Measurements from ENCODE around the gene PHF1. TPM values are rescaled to one million over a fixed set of nuclear protein-coding genes. Genes with fewer than 3 reads are reported as not detected.

Gene PHF1
- total RNA-seq, 2 experiments from 2014 or later = 31.0 to 32.3 TPM

DNA sequence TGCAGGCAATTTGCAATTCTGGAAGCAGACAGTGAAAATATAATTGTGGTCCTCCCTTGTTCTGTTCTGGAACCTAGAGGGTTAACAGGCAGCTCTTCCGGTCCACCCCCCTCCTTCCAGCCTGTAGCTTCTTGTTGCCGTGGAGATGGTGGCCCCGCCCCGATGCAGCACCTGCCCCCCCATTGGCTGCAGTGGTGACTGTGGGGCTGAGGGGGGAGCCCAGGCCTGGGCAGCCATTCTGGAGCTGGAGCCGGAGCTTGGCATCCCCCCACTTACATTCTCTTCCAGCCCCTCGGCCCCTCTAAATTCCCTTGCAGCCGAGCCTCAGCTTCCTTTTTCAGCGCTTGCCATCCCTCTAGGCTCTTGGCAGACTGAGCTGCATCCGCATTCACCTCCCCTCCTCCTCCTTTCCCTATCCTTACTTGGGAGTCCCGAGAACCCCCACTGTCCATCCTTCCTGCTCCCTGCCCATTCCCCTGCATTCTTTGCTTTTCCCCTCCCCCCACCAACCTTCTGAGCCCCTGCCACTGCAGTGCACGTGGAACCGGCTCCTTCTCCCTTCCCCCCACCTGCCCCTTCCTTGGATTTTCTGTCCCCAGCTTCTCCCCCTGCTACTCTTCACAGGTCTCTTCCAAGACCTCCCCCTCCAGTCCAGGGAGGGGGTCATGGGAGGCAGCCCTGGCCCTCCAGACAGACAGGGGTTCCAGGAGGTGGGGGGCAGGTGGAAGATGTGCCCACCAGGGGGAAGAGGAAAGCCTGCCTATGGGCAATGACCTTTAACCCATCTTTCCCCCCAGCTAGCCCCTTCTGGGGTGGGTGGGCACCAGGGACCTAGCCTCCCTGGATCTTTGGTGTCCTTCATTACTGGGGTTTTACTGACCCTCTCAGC lies 20.4 kb downstream of the PHF1 start:
- Mint-ChIP-seq H3K9me3 (no peaks in the 10 kb centered on the region), H3K36me3 (ENCODE audit: low read depth) (peaks cover 13% of the 10 kb centered on the region), H3K27me3 (ENCODE audit: low read depth) (no peaks in the 10 kb centered on the region), H3K4me1 (ENCODE audit: low read depth) (peaks cover 60% of the 10 kb centered on the region), H3K27ac (peak overlapping the region; percentile 64), H3K4me3 (peak overlapping the region; percentile 67)
- peak; percentile 86 for DNase-seq
- intact Hi-C loops (cut with micrococcal nuclease) = loop anchor here (1.0 to 2.0 kb wide), 3 partner anchors 14 to 140 kb away; partner anchors contain the start of gene ZBTB9
- CTCF ChIA-PET = interaction anchor here (0.5 to 2.2 kb wide), 5 partner anchors 12 to 118 kb away, joined by 3 to 7 read pairs (median 3); partner anchors contain the start of genes CUTA and TAPBP

- DNase-seq = no peak
- H3K27ac Mint-ChIP-seq = no peak overlapping the region
- CTCF ChIA-PET = no interaction called here
Observed at GRCh38 chr6:33431880-33432541, 21.2 kb downstream of the PHF1 start.

GRCh38 chr6:33432546-33432945 lies 21.7 kb downstream of the PHF1 start:
- Mint-ChIP-seq H3K9me3 (no peaks in the 10 kb centered on the region), H3K36me3 (ENCODE audit: low read depth) (peaks cover 17% of the 10 kb centered on the region), H3K27ac (no peak overlapping the region), H3K27me3 (ENCODE audit: low read depth) (no peaks in the 10 kb centered on the region), H3K4me3 (peak overlapping the region; percentile 42), H3K4me1 (ENCODE audit: low read depth) (peaks cover 49% of the 10 kb centered on the region)
- intact Hi-C loops (cut with micrococcal nuclease) = no loop called here
- CTCF ChIA-PET = no interaction called here
- no peak for DNase-seq

More at GRCh38 chr6:33431880-33432541, 21.2 kb downstream of the PHF1 start:
- intact Hi-C loops (cut with micrococcal nuclease) = loop anchor here (1.0 to 2.0 kb wide), 3 partner anchors 15 to 139 kb away; partner anchors contain the start of gene ZBTB9
- Mint-ChIP-seq H3K27me3 (ENCODE audit: low read depth) (no peaks in the 10 kb centered on the region), H3K4me1 (ENCODE audit: low read depth) (peaks cover 55% of the 10 kb centered on the region), H3K36me3 (ENCODE audit: low read depth) (peaks cover 15% of the 10 kb centered on the region), H3K9me3 (no peaks in the 10 kb centered on the region), H3K4me3 (peak overlapping the region; percentile 42)

DNA sequence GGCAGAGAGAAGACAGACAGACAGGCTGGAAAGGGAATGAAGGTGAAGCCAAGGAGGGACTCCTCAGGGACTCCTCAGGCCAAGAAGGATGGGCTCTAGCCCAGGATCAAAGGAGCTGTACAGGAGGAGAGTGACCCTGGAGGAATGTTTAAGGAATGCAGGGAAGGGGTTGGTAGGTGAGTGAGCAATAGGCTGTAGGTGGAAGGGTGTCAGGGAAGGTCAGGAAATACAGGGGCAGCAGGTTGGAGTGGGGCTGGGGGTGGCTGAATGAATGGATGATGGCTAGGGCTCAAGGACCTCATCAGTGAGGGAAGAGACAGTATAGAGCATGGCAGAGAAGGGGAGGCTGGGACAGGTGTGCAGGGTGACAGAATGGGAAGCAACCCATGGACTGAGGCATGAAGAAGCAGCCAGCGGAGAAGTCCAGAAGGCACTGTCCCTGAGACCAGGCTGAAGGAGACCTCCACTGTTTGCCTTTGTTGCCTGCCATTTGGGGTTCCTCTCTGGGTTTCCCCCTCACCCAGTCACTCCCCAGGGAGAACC lies 22.3 kb downstream of the PHF1 start:
- intact Hi-C loops (cut with micrococcal nuclease) = no loop called here

GRCh38 chr6:33433544-33434191 lies 22.9 kb downstream of the PHF1 start:
- Mint-ChIP-seq H3K4me3 (no peak overlapping the region), H3K27ac (no peak overlapping the region), H3K27me3 (ENCODE audit: low read depth) (no peaks in the 10 kb centered on the region), H3K36me3 (ENCODE audit: low read depth) (peaks cover 21% of the 10 kb centered on the region), H3K9me3 (no peaks in the 10 kb centered on the region), H3K4me1 (ENCODE audit: low read depth) (peaks cover 44% of the 10 kb centered on the region)
- intact Hi-C loops (cut with micrococcal nuclease) = no loop called here
- DNase-seq = no peak
- CTCF ChIA-PET = interaction anchor here (0.6 kb wide), 1 partner anchor 124 kb away, joined by 3 read pairs; no protein-coding TSS in a partner anchor

More for the DNA sequence above, 22.3 kb downstream of the PHF1 start:
- Mint-ChIP-seq H3K9me3 (no peaks in the 10 kb centered on the region), H3K27me3 (ENCODE audit: low read depth) (no peaks in the 10 kb centered on the region), H3K36me3 (ENCODE audit: low read depth) (peaks cover 17% of the 10 kb centered on the region), H3K4me1 (ENCODE audit: low read depth) (peaks cover 48% of the 10 kb centered on the region), H3K27ac (no peak overlapping the region), H3K4me3 (peak overlapping the region; percentile 20)
- no peak for DNase-seq
- CTCF ChIA-PET = no interaction called here

- Mint-ChIP-seq H3K36me3 (ENCODE audit: low read depth) (peaks cover 24% of the 10 kb centered on the region), H3K9me3 (no peaks in the 10 kb centered on the region), H3K4me3 (no peak overlapping the region), H3K27me3 (ENCODE audit: low read depth) (no peaks in the 10 kb centered on the region), H3K4me1 (ENCODE audit: low read depth) (peaks cover 31% of the 10 kb centered on the region), H3K27ac (no peak overlapping the region)
- CTCF ChIA-PET = no interaction called here
- intact Hi-C loops (cut with micrococcal nuclease) = no loop called here
- no peak for DNase-seq
Observed at GRCh38 chr6:33434961-33435360, 24.1 kb downstream of the PHF1 start.

DNA sequence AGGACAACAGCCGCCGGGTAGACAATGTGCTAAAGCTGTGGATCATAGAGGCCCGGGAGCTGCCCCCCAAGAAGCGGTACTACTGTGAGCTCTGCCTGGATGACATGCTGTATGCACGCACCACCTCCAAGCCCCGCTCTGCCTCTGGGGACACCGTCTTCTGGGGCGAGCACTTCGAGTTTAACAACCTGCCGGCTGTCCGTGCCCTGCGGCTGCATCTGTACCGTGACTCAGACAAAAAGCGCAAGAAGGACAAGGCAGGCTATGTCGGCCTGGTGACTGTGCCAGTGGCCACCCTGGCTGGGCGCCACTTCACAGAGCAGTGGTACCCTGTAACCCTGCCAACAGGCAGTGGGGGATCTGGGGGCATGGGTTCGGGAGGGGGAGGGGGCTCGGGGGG lies 26.9 kb downstream of the PHF1 start:
- intact Hi-C loops (cut with micrococcal nuclease) = no loop called here
- Mint-ChIP-seq H3K36me3 (ENCODE audit: low read depth) (peaks cover 23% of the 10 kb centered on the region), H3K9me3 (no peaks in the 10 kb centered on the region), H3K27ac (no peak overlapping the region), H3K27me3 (ENCODE audit: low read depth) (no peaks in the 10 kb centered on the region), H3K4me1 (ENCODE audit: low read depth) (peaks cover 5% of the 10 kb centered on the region), H3K4me3 (no peak overlapping the region)
- CTCF ChIA-PET = interaction anchor here (1.5 kb wide), 1 partner anchor 95 kb away, joined by 4 read pairs; no protein-coding TSS in a partner anchor
- DNase-seq = no peak

DNA sequence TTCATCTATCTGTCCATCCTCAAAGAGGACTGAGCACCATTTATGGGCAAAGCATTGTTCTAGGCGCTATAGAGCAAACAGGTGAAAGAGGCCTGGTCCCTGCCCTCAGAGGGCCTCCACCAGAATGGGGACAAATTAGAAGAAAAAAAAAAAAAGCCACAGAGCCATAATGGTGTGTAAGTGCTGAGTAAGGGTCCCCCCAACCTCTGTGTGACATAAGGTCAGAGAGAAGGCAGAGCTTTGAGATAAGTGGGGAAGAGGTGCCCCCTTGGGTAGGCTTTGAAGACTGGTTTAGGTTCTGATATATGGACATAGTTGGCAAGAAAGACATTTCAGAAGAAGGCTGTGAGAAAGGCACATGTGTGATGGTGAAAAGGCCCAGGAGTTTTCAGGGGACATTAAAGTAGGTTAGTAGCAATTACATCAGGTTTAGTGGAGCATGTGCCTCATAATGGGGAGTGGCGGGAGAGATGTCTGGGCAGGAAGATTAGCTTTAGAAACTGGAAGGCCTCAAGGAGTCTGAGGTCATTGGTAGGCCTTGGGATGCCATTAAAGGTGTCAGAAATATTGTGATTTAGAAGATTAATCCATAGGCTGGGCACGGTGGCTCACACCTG lies 28.3 kb downstream of the PHF1 start:
- H3K4me3 Mint-ChIP-seq = no peak overlapping the region
- peaks cover 18% of the 10 kb centered on the region for H3K36me3 Mint-ChIP-seq (ENCODE audit: low read depth)
- no peak for DNase-seq
- CTCF ChIA-PET = interaction anchor here (0.8 kb wide), 1 partner anchor 141 kb away, joined by 3 read pairs; the partner anchor contains the start of gene BAK1
- no peaks in the 10 kb centered on the region for H3K27me3 Mint-ChIP-seq (ENCODE audit: low read depth)
- no peaks in the 10 kb centered on the region for H3K4me1 Mint-ChIP-seq (ENCODE audit: low read depth)
- intact Hi-C loops (cut with micrococcal nuclease) = no loop called here
- no peaks in the 10 kb centered on the region for H3K9me3 Mint-ChIP-seq
- H3K27ac Mint-ChIP-seq = no peak overlapping the region

DNA sequence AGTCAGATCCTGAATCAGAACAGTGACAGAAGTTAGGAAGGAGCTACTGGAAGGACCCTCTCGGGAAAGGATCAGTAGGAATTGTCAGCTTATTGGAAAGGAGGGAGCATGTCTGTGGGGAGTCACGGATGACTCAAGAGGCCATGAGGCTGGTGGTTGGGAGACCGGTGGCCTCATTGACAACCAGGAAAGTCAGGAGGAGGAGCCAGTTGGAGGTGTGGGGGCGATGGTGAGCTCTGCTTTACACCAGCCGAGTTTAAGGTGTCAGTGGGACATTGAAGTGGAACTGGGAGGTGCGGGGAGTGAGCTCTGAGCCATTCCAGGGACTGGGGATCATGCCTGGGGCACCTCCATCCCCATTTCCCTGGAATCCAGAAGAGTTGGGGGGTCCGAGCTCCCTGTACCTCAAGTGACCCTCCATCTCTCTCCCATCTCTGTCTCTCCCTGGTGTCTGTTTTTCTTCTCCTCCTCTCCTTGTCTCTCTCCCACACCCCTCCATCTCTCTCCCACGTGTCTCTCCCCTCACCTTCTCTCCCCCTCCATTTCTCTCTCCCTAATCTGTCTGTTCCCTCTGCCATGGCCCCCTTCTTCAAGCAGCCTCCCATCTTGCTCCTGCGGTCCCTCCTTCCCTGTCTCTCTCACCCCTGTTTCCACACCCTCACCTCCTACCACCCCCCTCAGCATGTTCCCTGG lies 29.3 kb downstream of the PHF1 start:
- Mint-ChIP-seq H3K4me1 (ENCODE audit: low read depth) (no peaks in the 10 kb centered on the region), H3K9me3 (no peaks in the 10 kb centered on the region), H3K27me3 (ENCODE audit: low read depth) (no peaks in the 10 kb centered on the region), H3K4me3 (no peak overlapping the region), H3K36me3 (ENCODE audit: low read depth) (peaks cover 17% of the 10 kb centered on the region), H3K27ac (no peak overlapping the region)
- no peak for DNase-seq
- CTCF ChIA-PET = interaction anchor here (0.6 to 0.8 kb wide), 2 partner anchors 140 to 1365 kb away, joined by 3 read pairs; partner anchors contain the start of gene BAK1
- intact Hi-C loops (cut with micrococcal nuclease) = no loop called here

- intact Hi-C loops (cut with micrococcal nuclease) = no loop called here
- Mint-ChIP-seq H3K4me3 (no peak overlapping the region), H3K36me3 (ENCODE audit: low read depth) (peaks cover 14% of the 10 kb centered on the region), H3K27ac (no peak overlapping the region), H3K9me3 (no peaks in the 10 kb centered on the region), H3K27me3 (ENCODE audit: low read depth) (no peaks in the 10 kb centered on the region), H3K4me1 (ENCODE audit: low read depth) (no peaks in the 10 kb centered on the region)
- CTCF ChIA-PET = interaction anchor here (0.5 to 1.0 kb wide), 2 partner anchors 18 to 56 kb away, joined by 3 read pairs; no protein-coding TSS in a partner anchor
- DNase-seq = no peak
Observed at GRCh38 chr6:33440649-33441309, 30.0 kb downstream of the PHF1 start.

DNA sequence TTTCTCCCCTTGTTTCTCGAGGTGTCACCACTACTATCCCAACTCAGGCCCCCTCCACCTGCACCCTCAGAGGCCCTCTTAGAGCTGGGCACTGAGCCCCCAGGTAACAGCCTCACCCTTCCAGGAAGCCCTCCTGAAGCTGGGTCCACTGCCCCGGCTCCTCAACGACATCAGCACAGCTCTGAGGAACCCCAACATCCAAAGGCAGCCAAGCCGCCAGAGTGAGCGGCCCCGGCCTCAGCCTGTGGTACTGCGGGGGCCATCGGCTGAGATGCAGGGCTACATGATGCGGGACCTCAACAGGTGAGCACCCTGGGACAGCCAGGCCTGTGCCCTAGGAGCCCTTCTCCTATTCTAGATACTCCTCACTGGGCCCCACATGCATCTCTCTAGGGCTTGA lies 30.6 kb downstream of the PHF1 start:
- no peaks in the 10 kb centered on the region for H3K4me1 Mint-ChIP-seq (ENCODE audit: low read depth)
- H3K27ac Mint-ChIP-seq = no peak overlapping the region
- H3K9me3 Mint-ChIP-seq = no peaks in the 10 kb centered on the region
- no peak for DNase-seq
- CTCF ChIA-PET = interaction anchor here (0.5 to 1.0 kb wide), 2 partner anchors 17 to 57 kb away, joined by 3 read pairs; no protein-coding TSS in a partner anchor
- no peaks in the 10 kb centered on the region for H3K27me3 Mint-ChIP-seq (ENCODE audit: low read depth)
- no peak overlapping the region for H3K4me3 Mint-ChIP-seq
- H3K36me3 Mint-ChIP-seq (ENCODE audit: low read depth) = peaks cover 13% of the 10 kb centered on the region
- intact Hi-C loops (cut with micrococcal nuclease) = no loop called here
